22Rv1 (cell line): Measurements from ENCODE around the gene FKRP.

ENCODE experiments used
- CTCF ChIP-seq: fragments of 450-650 bp; IDR thresholded peaks from 2 replicates; pipeline ENCODE4 v1.5.1; 2017; ENCODE audit warnings: mild to moderate bottlenecking
- ZFX ChIP-seq: fragments of 450-650 bp; IDR thresholded peaks from 2 replicates; pipeline ENCODE4 v1.6.1; 2017; ENCODE audit warnings: antibody characterized with exemption, borderline replicate concordance

- TF ChIP-seq CTCF (no peak), ZFX (no peak)
Observed at GRCh38 chr19:46739290-46739771, 6.5 kb upstream of the FKRP start.
